ENCODE results near the gene LCNL1. TPM values are rescaled to one million over a fixed set of nuclear protein-coding genes. Genes with fewer than 3 reads are reported as not detected.

LCNL1 gene
- total and polyA plus RNA-seq, 10 of the 15 experiments (the other 5 are each of a cell fraction or from before 2014, with no cell fraction given): not detected

DNA sequence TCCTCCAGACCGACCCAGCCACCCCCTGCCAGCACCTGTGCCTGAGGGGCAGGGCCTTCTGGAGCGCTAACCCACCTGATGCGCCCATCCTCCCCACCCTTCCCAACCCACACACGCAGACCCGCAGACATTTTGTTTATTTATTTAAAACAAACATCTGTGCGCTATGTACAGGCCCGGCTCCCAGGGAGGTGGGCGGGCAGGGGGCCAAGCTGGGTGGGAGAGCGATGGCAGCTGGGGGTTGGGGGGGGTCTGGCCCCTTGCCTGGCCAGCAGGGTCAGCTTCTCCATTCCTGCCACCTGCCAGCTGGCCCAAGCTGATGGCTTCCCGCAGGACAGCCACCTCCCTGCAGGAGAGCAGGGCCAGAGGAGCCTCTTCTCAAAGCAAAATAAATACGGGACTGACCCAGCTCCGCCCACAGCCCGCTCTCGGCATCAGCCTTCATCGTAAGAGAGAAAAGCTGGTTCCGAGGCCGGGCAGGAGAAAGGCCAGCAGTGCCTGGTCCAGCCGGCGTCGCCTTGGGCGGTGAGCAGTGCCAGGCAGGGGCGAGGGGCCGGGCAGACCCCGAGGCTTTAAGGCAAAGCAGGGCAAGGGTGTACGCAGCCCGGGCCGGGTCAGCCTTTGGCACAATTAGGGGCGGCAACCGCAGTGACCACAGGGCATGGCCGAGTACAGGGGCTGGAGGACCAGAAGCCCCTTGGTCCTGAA, 24.5 kb downstream of the LCNL1 start (continued):
- TF ChIP-seq ZBTB4 (CRISPR knock-in tag; IDR thresholded peaks at IDR 0.05) (no peak), FOS (IDR thresholded peaks at IDR 0.05; ENCODE audit: borderline replicate concordance, extremely low read depth, insufficient read length) (no peak), ZNF592 (IDR thresholded peaks at IDR 0.05) (no peak), STAT1 (conservative IDR thresholded peaks at IDR 0.05) (no peak)
